Adrenal gland (tissue), 5 donors: ENCODE results near the gene CIBAR2.

Experiments used
- CTCF ChIP-seq, 6 experiments: fragments of 450-650 bp in 4 of 6; fragments of 200-600 bp in 2 of 6; sonication (generic) in 1 of 6; IDR thresholded peaks; 1 replicate in 5 of 6; 2 replicates in 1 of 6; pipeline versions ENCODE4 v1.5.1 to v1.8.0; 2016 to 2021; ENCODE audit warnings: antibody characterized with exemption in 6 of 6, mild to moderate bottlenecking in 2 of 6, moderate library complexity in 1 of 6
- POLR2A ChIP-seq, 2 donors: fragments of 450-650 bp; IDR thresholded peaks; one replicate each; pipeline ENCODE4 v1.6.1; 2017; ENCODE audit warnings: antibody characterized with exemption in 2 of 2, mild to moderate bottlenecking in 2 of 2, moderate library complexity in 1 of 2
- donor health status: DM: no; HTN: no; CAD: no.

- TF ChIP-seq CTCF (IDR thresholded peaks at IDR 0.05) (no peak), POLR2A (IDR thresholded peaks at IDR 0.05) (no peak)
Measured at GRCh38 chr16:85084841-85085510, 27.3 kb downstream of the CIBAR2 start.
